GM19452 (cell line): Measurements from ENCODE around the gene PRSS56.

Source experiments
- ATAC-seq: cut with Tn5 transposase; IDR thresholded peaks from one replicate; pipeline ENCODE4 v1.9.1; 2021; ENCODE audit not compliant: unreplicated experiment

The PRSS56 gene

DNA sequence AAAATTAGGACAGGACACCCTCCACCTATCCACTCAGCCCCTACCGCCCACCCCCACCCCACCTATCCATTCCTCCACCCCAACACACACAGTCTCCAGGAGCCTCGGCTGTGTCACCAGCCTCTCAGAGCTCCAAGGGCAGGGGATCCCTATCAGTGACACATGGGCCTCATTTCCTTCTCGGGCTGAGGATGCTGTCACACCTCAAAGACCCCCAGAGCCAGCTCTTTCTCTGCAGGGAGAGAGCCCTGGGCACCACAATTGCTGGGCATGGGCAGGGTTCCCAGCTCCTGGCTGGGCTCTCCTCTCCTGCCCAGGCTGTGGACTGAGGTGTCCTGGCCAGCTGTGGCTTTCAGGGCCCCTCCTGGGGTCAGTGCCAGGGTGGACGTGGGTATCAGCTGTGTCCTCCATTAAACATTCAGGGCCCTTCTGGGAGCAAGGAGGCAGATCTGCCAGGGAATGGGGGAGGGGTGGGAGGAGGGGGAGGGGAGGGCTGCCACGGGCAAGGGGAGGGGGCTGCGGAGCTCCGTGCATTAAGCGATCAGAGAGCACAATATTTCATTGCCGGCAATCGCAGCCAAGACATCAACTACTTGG is 18.3 kb upstream of the PRSS56 start:
- ATAC-seq = no peak

DNA sequence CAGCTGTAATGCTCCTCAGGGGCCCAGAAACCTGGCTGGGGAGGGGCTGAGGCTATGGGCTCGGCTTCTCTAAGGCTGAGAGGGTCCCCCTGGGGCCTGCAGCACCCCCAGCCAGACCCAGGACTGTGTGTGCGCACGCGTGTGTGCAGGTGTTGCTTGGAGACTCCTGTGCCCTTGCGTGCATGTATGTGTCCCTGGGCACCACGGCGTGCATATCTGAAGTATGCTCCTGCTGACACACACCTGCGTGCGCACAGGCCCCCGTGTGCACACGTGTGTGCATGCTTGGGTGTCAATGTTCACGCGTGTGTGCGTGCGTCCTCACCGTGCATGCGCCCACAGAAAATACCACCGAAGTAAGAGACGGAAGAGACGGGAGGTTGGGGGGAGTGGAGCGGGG is 17.7 kb upstream of the PRSS56 start:
- no peak for ATAC-seq

DNA sequence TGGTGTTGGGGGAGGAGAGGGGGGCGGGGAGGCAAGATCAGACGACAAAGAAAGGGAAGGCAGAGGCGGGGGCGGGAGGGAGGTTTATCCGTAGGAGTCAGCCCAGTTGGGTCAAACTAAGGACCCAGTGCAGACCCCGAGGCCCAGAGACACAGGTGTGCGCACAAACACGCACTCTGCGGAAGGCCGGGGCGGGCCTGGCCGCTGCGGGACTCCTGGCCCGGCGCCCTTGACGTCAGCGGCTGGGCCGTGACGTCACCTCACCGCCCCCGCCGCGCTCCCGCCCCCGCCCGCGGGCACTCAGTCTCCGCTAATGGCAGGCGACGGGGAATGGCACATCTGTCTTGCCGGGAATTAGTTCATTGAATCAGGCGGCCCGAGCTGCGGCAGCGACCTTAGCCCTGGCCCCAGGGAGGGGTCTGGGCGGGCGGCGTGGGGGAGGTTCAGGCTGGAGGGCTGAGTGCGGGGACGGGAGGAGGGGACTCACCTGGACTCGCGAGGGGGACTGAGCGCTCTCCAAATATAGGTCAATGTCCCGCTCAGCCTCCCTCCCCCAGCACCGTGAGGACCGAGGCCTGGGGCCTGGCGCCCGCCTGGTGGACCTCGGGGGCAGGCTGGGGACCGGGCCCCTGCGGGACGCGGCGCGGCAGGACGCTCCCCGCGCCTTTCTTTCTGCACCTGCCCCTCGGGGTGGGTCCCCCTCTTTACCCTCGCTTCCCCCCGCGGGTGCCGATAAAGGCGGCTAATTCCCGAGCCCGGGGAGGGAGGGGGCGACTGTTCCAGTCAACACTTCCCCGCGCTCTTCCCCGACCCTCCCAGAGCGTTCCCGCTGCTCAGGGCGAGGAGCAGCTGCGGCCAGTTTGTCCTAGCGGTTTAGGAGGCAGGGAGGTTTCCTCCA is 17.0 kb upstream of the PRSS56 start:
- no peak for ATAC-seq

DNA sequence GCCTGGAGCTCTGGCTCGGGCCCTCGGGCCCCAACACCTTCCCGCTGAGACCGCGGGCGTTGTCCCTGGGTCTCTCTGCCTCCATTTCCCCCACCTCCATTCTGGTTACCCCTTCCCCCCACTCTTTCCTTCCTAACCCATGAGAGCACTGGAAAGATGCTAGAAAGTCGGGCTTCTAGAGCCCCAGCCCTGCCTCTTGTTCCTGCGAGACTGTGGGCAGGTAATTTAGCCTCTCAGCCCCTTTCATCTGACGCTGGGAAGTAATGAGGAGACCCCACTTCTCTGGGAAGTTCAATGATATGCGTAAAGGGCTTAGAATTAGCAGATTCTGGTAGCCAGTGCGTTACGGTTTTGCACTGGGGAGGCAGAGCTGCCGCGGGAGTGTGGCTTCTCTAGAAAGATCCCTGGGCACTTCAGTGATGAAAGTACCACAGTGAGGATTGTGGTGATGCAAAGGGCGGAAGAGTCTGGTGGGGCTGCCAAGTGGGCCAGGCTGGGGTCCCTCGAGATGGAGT is 16.3 kb upstream of the PRSS56 start:
- ATAC-seq = no peak

DNA sequence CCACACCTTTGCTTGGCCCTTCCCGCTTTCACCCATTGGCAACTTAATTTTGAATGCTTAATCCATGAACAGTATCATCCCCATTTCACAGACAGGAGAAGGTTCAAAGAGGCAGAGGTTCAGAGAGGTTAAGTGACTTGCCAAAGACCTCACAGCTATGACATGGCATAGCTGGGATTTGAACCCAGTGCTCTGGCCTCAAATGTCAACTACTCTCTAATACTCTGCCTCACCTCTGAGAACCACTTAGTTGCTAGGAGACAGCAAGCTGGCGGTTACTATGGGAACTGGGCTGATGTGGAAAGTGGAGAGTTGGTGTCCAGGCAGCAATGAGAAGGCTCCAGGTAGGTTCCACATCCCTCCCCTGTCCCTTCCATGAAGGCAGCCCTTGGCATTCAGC is 15.8 kb upstream of the PRSS56 start:
- no peak for ATAC-seq

DNA sequence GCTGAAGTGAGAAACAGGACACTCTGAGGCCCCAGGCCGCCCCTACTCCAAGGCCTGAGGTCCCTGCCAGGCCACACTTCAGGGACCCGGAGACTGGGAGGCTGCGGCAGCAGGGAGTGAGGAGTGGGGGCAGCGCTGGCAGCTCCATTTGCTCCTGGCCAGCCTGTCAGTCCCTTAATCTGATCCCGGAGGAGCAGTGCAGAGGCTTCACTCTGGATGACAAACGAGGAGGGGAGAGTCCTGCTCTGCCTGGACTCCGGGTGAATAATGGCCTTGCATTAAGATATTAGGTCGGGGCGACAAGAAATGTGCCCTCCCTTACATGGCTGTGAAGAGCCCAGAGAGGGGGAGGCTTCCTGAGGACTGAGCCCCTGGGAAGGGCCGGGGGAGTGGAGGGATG is 14.3 kb upstream of the PRSS56 start:
- ATAC-seq = no peak

DNA sequence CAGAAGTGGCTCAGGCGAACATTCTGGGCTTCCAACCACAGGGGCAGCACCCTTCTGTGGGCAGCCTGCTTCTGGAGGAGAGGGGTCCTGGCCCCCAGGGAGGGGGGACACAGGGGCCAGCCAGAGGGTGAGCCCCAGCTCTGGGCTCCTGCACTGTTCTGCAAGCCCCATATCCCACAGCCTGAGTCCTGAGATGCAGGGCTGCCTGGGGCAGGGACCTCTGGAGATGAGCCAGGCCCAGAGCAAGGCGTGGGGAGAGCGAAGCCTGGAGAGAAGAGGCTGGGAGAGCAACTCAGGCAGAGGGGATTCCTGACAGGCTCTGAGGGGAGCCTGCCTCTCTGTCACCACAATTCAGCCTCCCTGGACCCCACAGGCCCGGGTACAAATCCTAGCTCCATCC is 13.5 kb upstream of the PRSS56 start:
- ATAC-seq = no peak

DNA sequence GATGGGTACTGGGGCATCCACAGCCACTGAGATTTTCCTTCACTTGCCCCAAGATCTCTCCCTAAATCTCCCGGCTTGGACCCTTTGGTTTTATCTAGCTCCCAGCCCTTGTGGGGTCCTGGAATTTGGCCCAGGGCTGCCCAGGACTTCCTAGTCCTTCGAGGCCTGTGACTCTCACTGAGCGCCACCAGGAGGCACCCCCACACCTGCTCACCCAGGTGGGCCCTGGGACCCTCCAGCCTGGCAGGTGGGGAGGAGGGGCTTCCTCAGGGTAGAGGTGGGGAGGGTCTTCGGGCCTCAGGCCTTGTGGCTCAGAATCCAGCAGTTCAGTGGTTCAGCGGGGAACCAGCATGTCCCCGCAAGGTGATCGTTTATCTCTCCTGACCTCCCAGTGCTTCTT is 11.9 kb upstream of the PRSS56 start:
- ATAC-seq = no peak

DNA sequence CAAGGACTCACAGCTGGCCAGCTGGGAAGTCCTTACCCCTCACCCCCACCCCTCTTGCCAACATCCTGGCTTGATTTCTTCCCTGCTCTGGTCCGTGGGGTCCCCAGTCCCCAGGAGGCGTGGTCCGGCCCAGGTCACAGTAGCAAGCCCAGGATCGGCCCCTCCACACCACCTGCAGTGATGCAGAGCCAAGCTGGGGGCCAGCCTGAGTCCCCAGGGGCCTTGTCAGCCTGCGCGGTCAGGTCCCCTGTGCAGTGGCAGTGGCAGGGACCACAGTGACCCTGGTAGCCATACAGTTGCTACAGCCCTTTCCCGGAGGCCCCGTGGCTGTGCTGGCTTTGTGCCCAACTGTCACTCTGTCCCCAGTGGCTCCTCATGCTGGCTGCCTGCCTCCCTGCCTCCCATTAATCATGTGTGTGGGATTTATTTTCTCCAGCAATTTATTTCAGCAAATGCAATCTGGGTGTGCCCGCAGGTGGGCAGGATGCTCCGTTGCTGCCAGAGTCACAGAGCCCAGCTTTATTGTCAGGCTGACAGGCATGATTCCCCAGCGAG is 8.8 kb upstream of the PRSS56 start:
- ATAC-seq = no peak

DNA sequence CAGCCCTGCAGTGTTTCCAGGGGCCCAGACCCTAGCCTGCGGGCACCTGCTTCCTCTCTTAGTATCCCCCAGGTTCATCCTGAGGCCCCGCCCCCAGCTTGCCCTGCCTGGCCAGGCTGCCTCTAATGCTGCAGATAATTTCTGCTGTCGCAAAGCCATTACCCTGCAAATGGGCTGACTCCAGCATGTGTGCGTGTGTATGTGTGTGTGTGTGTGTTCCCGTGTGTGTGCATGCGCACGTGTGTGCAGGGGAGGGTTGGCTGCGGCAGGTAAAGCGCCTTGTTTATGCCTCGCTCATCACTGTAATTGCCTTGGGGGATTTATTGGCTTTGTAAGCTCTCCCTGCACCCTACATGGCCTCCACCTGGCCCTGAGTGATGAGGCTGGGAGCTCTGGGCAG is 7.6 kb upstream of the PRSS56 start:
- no peak for ATAC-seq

DNA sequence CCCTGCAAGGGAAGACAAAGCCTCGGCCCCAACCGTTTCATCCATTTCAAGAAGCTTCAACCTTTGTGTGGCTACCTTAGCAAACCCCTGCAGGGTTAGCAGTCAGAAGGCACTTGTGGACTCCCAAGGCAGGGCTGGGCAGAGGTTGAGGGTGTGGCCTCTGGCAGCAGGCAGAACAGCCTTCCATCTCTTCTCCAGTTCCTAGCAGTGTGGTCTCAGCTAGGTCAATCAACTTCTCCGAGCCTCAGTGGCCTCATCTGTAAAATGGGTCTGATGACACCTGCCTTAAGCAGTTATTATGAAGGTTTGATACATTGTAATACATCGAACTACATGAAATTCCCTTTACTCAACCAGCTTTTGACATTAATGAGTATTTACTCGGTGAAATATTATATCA is 6.8 kb upstream of the PRSS56 start:
- no peak for ATAC-seq

DNA sequence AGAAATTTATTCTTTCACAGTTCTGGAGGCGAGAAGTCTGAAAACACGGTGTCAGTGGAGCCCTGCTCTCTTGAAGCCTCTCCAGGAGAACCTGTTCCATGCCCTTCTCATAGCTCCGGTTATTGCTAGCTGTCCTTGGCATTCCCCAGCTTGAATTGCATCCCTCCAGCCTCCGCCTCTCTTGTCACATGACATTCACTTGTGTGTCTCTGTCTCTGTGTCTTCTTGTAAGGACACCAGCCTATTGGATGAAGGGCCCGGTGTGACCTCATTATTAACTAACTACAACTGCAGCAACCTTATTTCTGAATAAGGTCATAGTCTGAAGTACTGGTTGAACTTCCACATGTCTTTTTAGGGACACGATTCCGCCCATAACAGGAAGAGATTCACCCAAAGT is 4.5 kb upstream of the PRSS56 start:
- ATAC-seq = no peak

DNA sequence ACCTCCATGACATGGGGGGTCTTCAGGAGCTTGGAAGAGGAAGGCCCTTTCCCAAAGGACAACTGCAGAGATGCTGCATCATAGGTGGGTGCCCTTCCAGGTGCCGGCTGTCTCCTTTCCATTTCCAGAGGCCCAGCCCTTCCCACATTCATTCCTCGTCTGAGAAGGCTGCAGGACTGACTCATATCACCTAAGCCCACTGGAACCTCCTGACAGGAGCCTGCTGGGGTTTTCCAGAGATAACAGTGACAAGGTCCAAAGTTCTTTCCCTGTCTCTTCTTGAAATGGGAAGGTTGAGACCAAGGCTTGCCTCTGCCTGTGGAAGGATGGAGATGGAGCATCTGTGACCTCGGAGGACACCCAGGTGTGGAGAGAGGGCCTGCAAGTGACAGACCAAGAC is 3.6 kb upstream of the PRSS56 start:
- ATAC-seq = no peak

DNA sequence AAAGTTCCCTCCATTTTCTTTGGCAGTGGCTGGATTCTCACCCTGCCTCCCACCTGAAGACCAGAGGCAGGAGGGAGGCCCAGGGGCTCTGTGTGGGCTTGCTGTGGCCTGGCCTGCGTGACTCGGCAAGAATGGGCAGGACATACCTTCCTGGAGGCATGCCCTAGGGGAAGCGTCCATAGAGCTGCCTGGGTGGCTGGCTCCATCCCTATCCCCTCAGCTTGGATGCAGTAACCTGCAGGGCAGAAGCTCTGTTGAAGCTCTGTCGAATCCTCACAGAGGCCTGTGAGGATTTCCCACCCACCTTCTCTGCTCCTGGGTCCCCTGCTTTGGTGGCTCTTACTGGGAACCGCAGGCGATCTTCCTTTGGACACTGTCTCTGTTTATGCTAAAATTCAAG is 1.3 kb upstream of the PRSS56 start:
- no peak for ATAC-seq

DNA sequence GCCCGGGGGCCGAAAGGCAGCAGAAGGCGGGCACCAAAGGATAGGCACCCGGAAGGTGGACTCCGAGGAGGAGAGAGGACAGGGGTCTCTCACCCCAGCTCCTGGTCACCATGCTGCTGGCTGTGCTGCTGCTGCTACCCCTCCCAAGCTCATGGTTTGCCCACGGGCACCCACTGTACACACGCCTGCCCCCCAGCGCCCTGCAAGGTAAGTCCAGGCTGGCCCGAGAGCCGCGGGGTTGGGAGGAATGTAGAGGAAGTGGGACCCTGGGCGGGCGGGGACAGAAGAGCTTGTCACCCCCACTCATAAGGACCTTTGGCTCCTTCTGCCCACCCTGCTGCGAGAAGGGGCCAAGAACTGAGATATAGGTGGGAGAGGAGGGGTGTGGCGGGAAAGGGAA is 301 bp downstream of the PRSS56 start:
- ATAC-seq = no peak

DNA sequence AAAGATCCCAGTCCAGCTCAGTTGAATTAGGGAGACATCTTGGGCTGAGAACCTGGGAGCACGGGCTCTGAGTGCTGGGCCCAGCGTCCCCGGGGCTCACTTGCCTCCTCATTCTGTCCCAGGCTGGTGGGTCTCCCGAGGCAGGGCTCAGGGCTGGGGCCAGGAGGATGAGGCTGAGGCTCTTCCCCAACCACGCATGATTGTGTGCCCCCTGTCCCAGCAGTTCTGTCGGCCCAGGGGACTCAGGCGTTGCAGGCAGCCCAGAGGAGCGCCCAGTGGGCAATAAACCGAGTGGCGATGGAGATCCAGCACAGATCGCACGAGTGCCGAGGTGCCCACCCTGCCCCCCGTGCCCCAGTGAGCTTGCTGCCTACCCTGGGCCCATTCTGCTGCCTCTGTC is 910 bp downstream of the PRSS56 start:
- ATAC-seq = no peak

DNA sequence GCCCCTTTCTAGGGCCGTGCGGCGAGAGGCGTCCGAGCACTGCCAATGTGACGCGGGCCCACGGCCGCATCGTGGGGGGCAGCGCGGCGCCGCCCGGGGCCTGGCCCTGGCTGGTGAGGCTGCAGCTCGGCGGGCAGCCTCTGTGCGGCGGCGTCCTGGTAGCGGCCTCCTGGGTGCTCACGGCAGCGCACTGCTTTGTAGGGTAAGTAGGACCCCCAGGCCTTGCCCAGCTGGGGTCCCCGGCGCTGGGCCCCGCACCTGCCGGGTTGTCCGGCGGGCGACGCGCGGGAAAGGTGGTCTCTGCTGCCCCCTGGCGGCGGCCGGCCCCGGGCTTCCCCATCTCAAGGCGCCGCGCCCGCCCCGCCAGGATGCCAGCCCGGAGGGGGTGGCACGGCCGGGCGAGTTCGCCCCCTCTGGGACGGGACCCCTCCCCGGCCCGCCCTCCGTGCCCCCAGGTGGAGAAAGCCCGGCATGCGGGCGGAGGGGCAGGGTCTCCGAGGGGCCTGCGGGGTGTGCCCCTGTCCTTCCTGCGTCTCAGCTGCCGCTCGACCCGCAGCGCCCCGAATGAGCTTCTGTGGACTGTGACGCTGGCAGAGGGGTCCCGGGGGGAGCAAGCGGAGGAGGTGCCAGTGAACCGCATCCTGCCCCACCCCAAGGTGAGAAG is 1.9 kb downstream of the PRSS56 start:
- ATAC-seq = no peak

DNA sequence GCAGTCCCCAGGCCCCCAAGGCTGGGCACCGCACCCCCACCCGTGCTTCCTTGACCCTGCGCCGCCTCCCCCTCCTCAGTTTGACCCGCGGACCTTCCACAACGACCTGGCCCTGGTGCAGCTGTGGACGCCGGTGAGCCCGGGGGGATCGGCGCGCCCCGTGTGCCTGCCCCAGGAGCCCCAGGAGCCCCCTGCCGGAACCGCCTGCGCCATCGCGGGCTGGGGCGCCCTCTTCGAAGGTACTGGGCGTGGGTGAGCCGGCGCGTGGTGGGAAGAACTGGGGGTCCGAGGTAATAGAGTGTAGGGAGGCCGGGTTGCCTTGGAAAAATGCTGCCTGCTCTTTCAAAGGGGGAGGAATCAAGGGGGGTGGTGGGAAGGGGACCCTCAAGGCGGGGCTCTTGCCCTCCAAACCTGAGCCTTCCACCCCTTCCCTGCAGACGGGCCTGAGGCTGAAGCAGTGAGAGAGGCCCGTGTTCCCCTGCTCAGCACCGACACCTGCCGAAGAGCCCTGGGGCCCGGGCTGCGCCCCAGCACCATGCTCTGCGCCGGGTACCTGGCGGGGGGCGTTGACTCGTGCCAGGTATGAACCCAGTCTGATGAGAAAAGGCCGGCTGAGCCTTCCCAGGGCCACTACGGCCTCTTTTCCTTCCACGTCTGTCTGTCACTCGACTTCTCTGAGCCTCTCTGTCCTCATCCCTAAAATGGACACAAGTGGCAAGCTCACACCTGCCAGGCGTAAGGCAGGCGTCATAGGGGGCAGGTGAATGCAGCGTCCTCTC is 2.6 kb downstream of the PRSS56 start:
- ATAC-seq = no peak

DNA sequence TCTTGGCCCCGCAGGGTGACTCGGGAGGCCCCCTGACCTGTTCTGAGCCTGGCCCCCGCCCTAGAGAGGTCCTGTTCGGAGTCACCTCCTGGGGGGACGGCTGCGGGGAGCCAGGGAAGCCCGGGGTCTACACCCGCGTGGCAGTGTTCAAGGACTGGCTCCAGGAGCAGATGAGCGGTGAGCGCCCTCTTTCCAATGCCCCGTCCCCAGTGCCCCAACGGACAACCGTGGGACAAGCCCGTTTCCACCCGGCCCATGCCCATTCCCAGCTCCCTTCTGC is 3.2 kb downstream of the PRSS56 start:
- no peak for ATAC-seq

DNA sequence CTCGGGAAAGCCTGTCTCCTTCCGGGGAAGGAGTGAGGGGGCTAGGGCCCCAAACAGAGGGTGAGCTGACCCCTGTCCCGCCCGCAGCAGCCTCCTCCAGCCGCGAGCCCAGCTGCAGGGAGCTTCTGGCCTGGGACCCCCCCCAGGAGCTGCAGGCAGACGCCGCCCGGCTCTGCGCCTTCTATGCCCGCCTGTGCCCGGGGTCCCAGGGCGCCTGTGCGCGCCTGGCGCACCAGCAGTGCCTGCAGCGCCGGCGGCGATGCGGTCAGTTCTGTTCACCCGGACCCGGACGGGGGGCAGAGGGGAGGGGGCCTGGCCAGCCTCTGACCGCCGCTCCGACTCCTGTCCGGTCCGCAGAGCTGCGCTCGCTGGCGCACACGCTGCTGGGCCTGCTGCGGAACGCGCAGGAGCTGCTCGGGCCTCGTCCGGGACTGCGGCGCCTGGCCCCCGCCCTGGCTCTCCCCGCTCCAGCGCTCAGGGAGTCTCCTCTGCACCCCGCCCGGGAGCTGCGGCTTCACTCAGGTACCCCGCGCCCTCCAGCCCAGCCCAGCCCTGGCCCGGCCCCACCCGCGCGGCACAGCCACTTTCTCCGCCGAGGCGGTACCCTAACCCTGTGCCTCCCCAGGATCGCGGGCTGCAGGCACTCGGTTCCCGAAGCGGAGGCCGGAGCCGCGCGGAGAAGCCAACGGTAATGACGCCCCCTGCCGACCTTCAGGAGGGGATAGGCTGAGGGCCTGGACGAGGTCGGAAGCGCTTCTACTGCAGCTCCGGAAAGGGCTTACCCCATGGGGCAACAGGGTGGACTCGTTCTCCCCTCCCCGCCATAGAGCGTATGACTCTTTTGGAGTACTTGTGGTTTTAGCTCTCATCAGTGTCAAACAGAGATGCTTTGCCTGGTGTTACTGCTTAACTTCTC is 3.8 kb downstream of the PRSS56 start:
- no peak for ATAC-seq
